SK-N-SH (cell line): ENCODE data around the gene TUBA4A. TPM values are rescaled to one million over a fixed set of nuclear protein-coding genes. Genes with fewer than 3 reads are reported as not detected.

Experiments
- CTCF ChIA-PET: fragments of 300-600, 350-600 bp; formaldehyde crosslinking; extraction: SDS; loops from one replicate; lab custom pipeline; 2021; lab: Yijun Ruan, JAX
- POLR2A ChIA-PET: fragments of 350-600 bp; sonication (Branson Sonifier 250); formaldehyde crosslinking; extraction: SDS; loops from one replicate; lab custom pipeline; 2020; ENCODE audit warnings: antibody characterized with exemption, inconsistent platforms; lab: Yijun Ruan, JAX
- DNase-seq: peaks from one replicate; pipeline ENCODE4 v3.0.0; 2012
- H2AFZ ChIP-seq: fragments of 200-600 bp; sonication (generic); 2 replicates; pipeline ENCODE4 v1.8.1; 2016; ENCODE audit warnings: antibody characterized with exemption, mild to moderate bottlenecking, low read depth
- H3F3A ChIP-seq: fragments of 200-600 bp; sonication (generic); replicated peaks from 2 replicates; pipeline ENCODE3; 2016; ENCODE audit warnings: antibody characterized with exemption, mild to moderate bottlenecking; ENCODE audit not compliant: insufficient read depth
- H3K27ac ChIP-seq, 2 experiments: fragments of 200-500 bp in 1 of 2; fragments of 200-600 bp in 1 of 2; sonication (Bioruptor generic) in 1 of 2; sonication (generic), shearing (Covaris generic) in 1 of 2; 2 replicates each; pipeline versions ENCODE4 v1.5.1 to v1.6.1; 2014 to 2016; ENCODE audit warnings: low read depth in 2 of 2, inconsistent platforms in 1 of 2, low read length in 1 of 2, mild to moderate bottlenecking in 1 of 2, mixed read lengths in 1 of 2
- H3K27me3 ChIP-seq: fragments of 200-600 bp; sonication (generic), shearing (Covaris generic); 2 replicates; pipeline ENCODE4 v1.6.1; 2016; ENCODE audit warnings: mixed run types; ENCODE audit not compliant: insufficient read depth
- H3K36me3 ChIP-seq, 2 experiments: fragments of 200-500 bp in 1 of 2; fragments of 200-600 bp in 1 of 2; sonication (Bioruptor generic) in 1 of 2; sonication (generic) in 1 of 2; replicated peaks in 1 of 2; 2 replicates each; pipeline versions ENCODE3 to v1.5.1; 2014 to 2016; ENCODE audit warnings: low read length in 1 of 2, mild to moderate bottlenecking in 1 of 2; ENCODE audit not compliant: insufficient read depth in 2 of 2, control insufficient read depth in 1 of 2
- H3K4me1 ChIP-seq, 2 experiments: fragments of 200-500 bp in 1 of 2; fragments of 200-600 bp in 1 of 2; sonication (Bioruptor generic) in 1 of 2; sonication (generic), shearing (Covaris generic) in 1 of 2; 2 replicates each; pipeline versions ENCODE4 v1.5.1 to v1.6.1; 2014 to 2016; ENCODE audit warnings: low read depth in 1 of 2, low read length in 1 of 2, mixed run types in 1 of 2; ENCODE audit not compliant: insufficient read depth in 2 of 2, control insufficient read depth in 1 of 2
- H3K4me2 ChIP-seq: fragments of 200-600 bp; sonication (generic), shearing (Covaris generic); 2 replicates; pipeline ENCODE4 v1.6.1; 2017; ENCODE audit warnings: mixed run types
- H3K4me3 ChIP-seq, 2 experiments: fragments of 200-500 bp in 1 of 2; fragments of 200-600 bp in 1 of 2; sonication (Bioruptor generic) in 1 of 2; sonication (generic), shearing (Covaris generic) in 1 of 2; 2 replicates each; pipeline versions ENCODE4 v1.5.1 to v1.8.1; 2014 to 2016; ENCODE audit warnings: low read depth in 2 of 2, inconsistent platforms in 1 of 2, low read length in 1 of 2, mild to moderate bottlenecking in 1 of 2, mixed read lengths in 1 of 2, moderate library complexity in 1 of 2
- H3K79me2 ChIP-seq: fragments of 200-600 bp; sonication (generic); 2 replicates; pipeline ENCODE4 v1.8.1; 2017; ENCODE audit warnings: mild to moderate bottlenecking; ENCODE audit not compliant: insufficient read depth
- H3K9ac ChIP-seq: fragments of 200-600 bp; sonication (generic); 2 replicates; pipeline ENCODE4 v1.6.1; 2017; ENCODE audit warnings: mixed run types
- H3K9me2 ChIP-seq: fragments of 200-600 bp; sonication (generic); 2 replicates; pipeline ENCODE4 v1.6.1; 2017; ENCODE audit warnings: mixed run types
- H3K9me3 ChIP-seq: fragments of 200-600 bp; sonication (generic); 2 replicates; pipeline ENCODE4 v1.6.1; 2017; ENCODE audit warnings: mixed run types, mild to moderate bottlenecking, moderate library complexity
- H4K20me1 ChIP-seq: fragments of 200-600 bp; sonication (generic); 2 replicates; pipeline ENCODE4 v1.6.1; 2017; ENCODE audit warnings: mild to moderate bottlenecking, mixed run types; ENCODE audit not compliant: insufficient read depth
- EP300 ChIP-seq, 2 experiments: IDR thresholded peaks; 2 replicates each; pipeline versions ENCODE4 v1.4.0 to v1.6.1; 2012; ENCODE audit warnings: borderline replicate concordance in 1 of 2, low read depth in 1 of 2, low read length in 1 of 2
- EZH2phosphoT487 ChIP-seq: fragments of 200-600 bp; sonication (generic); IDR thresholded peaks from 2 replicates; pipeline ENCODE4 v1.6.1; 2017; ENCODE audit warnings: low read depth, mixed run types, mild to moderate bottlenecking, antibody characterized with exemption, moderate library complexity, borderline replicate concordance
- FOSL2 ChIP-seq: IDR thresholded peaks from 2 replicates; pipeline ENCODE4 v1.4.0; 2012; ENCODE audit warnings: low read depth, mild to moderate bottlenecking, moderate library complexity, borderline replicate concordance
- FOXJ3 ChIP-seq: sonication (generic); formaldehyde crosslinking; IDR thresholded peaks from 2 replicates; pipeline ENCODE4 v1.5.1; 2020; ENCODE audit warnings: mild to moderate bottlenecking, missing genetic modification reagents
- FOXM1 ChIP-seq: IDR thresholded peaks from 2 replicates; pipeline ENCODE4 v1.4.0; 2012; ENCODE audit warnings: low read depth, mild to moderate bottlenecking
- GABPA ChIP-seq: IDR thresholded peaks from 2 replicates; pipeline ENCODE4 v1.4.0; 2012; ENCODE audit warnings: low read depth, mild to moderate bottlenecking
- MEF2A ChIP-seq: IDR thresholded peaks from 2 replicates; pipeline ENCODE4 v1.4.0; 2012; ENCODE audit warnings: low read depth, borderline replicate concordance
- MXI1 ChIP-seq: IDR thresholded peaks from 2 replicates; pipeline ENCODE4 v1.6.1; 2012; ENCODE audit warnings: mild to moderate bottlenecking, low read depth, low read length, improper control_type of control experiment
- NRF1 ChIP-seq: IDR thresholded peaks from 2 replicates; pipeline ENCODE4 v1.6.1; 2012; ENCODE audit warnings: low read depth, mild to moderate bottlenecking, low read length
- POLR2AphosphoS5 ChIP-seq: IDR thresholded peaks from 2 replicates; pipeline ENCODE4 v1.6.1; 2012; ENCODE audit warnings: low read depth, low read length
- RCOR1 ChIP-seq: fragments of 150-350 bp; IDR thresholded peaks from 2 replicates; pipeline ENCODE4 v1.6.1; 2017; ENCODE audit warnings: antibody characterized with exemption, low read length
- SIN3A ChIP-seq: IDR thresholded peaks from 2 replicates; pipeline ENCODE4 v1.6.1; 2012; ENCODE audit warnings: low read depth, mild to moderate bottlenecking, low read length, moderate library complexity, borderline replicate concordance
- TCF12 ChIP-seq: IDR thresholded peaks from 2 replicates; pipeline ENCODE4 v1.4.0; 2012
- YY1 ChIP-seq: IDR thresholded peaks from 2 replicates; pipeline ENCODE4 v1.4.0; 2012; ENCODE audit warnings: low read depth, mild to moderate bottlenecking
- WGBS: methylation state at CpG from one replicate; pipeline ENCODE4 v1.1.6; 2017; ENCODE audit warnings: low lambda C conversion rate; 5-methylcytosine and 5-hydroxymethylcytosine counted together
- polyA plus RNA-seq, 3 experiments: library from polyadenylated mRNA; depleted of rRNA; stranded (reverse); fragments of >200 nt; gene quantifications; 2 replicates each; pipeline ENCODE4 v1.2.3, GENCODE V29; 2012
- TF ChIP-seq, protein P1 (sequence below): IDR thresholded peaks from 2 replicates; pipeline ENCODE4 v1.4.0; 2012; ENCODE audit warnings: low read depth, borderline replicate concordance
- TF ChIP-seq, protein P2 (sequence below): fragments of 200-600 bp; sonication (generic); IDR thresholded peaks from 2 replicates; pipeline ENCODE4 v1.6.1; 2017; ENCODE audit warnings: antibody characterized with exemption, mild to moderate bottlenecking, moderate library complexity
- TF ChIP-seq, protein P3 (sequence below): IDR thresholded peaks from 2 replicates; pipeline ENCODE4; 2012
- TF ChIP-seq, protein P4 (sequence below): IDR thresholded peaks from 2 replicates; pipeline ENCODE4 v1.4.0; 2012; ENCODE audit warnings: low read depth, borderline replicate concordance

Gene TUBA4A
- polyA plus RNA-seq, 1 of the 3 experiments (the other 2 are of a cell fraction): 6.2 TPM

DNA sequence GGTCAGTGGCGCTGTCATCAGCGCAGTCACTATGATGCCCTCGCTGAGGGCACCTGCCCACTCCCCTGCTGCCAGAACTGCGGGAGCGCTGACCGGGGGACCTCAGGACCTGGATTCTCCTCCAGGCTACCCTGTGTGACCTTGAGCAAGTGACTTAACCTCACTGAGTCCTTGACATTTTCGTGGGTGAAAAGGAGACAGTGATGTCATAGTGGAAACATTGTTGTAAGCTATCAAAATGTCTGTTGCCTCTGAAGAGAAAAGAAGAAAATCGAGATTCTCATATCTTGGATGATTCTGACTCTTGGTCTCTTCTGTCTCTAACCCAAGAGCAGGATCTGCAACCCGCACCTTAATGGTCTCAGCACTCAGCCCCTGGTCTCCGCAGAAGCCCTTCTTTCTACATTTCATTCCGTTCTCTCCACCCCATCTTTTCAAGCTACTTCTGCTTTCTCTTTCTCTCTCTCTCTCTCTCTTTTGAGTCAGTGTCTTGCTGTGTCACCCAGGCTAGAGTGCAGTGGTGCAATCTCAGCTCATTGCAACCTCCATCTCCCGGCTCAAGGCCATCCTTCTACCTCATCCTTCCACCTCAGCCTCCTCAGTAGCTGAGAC, 978 bp upstream of the TUBA4A start:
- 52% methylated on average over 6 of the region's 12 CpGs for whole genome bisulfite sequencing
- peaks cover 10 to 16% of the 10 kb centered on the region in 2 experiments; a peak in 3 of 4 replicates for H3K4me1 ChIP-seq
- peaks cover 4% of the 10 kb centered on the region for H3F3A ChIP-seq
- ChIA-PET CTCF (interaction anchor here (0.8 to 5.5 kb wide), 13 partner anchors 11 to 274 kb away, joined by 3 to 44 read pairs (median 4); partner anchors contain the start of gene DNAJB2), POLR2A (interaction anchor here (2.6 kb wide), 1 partner anchor 10 kb away, joined by 15 read pairs; the partner anchor contains the start of genes GLB1L and STK16)
- H3K4me2 ChIP-seq: peak overlapping the region; percentile 97
- peak overlapping the region; percentile 53 to 60 for H3K4me3 ChIP-seq
- H3K27ac ChIP-seq: no peak overlapping the region
- no peaks in the 10 kb centered on the region for H3K36me3 ChIP-seq
- 0 out of 2 replicates have a peak overlapping the region, but pooled peaks have one; percentile 82 for H2AFZ ChIP-seq
- H4K20me1 ChIP-seq: no peaks in the 10 kb centered on the region
- H3K9ac ChIP-seq: no peak overlapping the region
- H3K79me2 ChIP-seq: no peaks in the 10 kb centered on the region
- no peaks in the 10 kb centered on the region for H3K9me2 ChIP-seq
- no peaks in the 10 kb centered on the region for H3K9me3 ChIP-seq
- DNase-seq: no peak
- TF ChIP-seq, protein P1, sequence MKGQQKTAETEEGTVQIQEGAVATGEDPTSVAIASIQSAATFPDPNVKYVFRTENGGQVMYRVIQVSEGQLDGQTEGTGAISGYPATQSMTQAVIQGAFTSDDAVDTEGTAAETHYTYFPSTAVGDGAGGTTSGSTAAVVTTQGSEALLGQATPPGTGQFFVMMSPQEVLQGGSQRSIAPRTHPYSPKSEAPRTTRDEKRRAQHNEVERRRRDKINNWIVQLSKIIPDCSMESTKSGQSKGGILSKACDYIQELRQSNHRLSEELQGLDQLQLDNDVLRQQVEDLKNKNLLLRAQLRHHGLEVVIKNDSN: no peak
- TF ChIP-seq FOSL2: no peak
- TF ChIP-seq NRF1: no peak
- TF ChIP-seq, protein P2, sequence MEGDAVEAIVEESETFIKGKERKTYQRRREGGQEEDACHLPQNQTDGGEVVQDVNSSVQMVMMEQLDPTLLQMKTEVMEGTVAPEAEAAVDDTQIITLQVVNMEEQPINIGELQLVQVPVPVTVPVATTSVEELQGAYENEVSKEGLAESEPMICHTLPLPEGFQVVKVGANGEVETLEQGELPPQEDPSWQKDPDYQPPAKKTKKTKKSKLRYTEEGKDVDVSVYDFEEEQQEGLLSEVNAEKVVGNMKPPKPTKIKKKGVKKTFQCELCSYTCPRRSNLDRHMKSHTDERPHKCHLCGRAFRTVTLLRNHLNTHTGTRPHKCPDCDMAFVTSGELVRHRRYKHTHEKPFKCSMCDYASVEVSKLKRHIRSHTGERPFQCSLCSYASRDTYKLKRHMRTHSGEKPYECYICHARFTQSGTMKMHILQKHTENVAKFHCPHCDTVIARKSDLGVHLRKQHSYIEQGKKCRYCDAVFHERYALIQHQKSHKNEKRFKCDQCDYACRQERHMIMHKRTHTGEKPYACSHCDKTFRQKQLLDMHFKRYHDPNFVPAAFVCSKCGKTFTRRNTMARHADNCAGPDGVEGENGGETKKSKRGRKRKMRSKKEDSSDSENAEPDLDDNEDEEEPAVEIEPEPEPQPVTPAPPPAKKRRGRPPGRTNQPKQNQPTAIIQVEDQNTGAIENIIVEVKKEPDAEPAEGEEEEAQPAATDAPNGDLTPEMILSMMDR: no peak
- TF ChIP-seq RCOR1: no peak
- TF ChIP-seq TCF12: no peak
- TF ChIP-seq FOXM1: no peak
- no peak for TF ChIP-seq YY1
- TF ChIP-seq, protein P3, sequence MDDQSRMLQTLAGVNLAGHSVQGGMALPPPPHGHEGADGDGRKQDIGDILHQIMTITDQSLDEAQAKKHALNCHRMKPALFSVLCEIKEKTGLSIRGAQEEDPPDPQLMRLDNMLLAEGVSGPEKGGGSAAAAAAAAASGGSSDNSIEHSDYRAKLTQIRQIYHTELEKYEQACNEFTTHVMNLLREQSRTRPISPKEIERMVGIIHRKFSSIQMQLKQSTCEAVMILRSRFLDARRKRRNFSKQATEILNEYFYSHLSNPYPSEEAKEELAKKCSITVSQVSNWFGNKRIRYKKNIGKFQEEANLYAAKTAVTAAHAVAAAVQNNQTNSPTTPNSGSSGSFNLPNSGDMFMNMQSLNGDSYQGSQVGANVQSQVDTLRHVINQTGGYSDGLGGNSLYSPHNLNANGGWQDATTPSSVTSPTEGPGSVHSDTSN: no peak
- no peak for TF ChIP-seq SIN3A
- TF ChIP-seq FOXJ3 (CRISPR knock-in tag): no peak
- TF ChIP-seq, protein P4, sequence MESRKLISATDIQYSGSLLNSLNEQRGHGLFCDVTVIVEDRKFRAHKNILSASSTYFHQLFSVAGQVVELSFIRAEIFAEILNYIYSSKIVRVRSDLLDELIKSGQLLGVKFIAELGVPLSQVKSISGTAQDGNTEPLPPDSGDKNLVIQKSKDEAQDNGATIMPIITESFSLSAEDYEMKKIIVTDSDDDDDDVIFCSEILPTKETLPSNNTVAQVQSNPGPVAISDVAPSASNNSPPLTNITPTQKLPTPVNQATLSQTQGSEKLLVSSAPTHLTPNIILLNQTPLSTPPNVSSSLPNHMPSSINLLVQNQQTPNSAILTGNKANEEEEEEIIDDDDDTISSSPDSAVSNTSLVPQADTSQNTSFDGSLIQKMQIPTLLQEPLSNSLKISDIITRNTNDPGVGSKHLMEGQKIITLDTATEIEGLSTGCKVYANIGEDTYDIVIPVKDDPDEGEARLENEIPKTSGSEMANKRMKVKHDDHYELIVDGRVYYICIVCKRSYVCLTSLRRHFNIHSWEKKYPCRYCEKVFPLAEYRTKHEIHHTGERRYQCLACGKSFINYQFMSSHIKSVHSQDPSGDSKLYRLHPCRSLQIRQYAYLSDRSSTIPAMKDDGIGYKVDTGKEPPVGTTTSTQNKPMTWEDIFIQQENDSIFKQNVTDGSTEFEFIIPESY: no peak
- no peak for TF ChIP-seq GABPA
- no peak for TF ChIP-seq POLR2AphosphoS5
- TF ChIP-seq EZH2phosphoT487: no peak
- no peak for TF ChIP-seq MXI1
- TF ChIP-seq EP300 (IDR thresholded peaks at IDR 0.05; ENCODE audit: borderline replicate concordance in 1 of 2, low read depth in 1 of 2, low read length in 1 of 2): no peak
- TF ChIP-seq MEF2A: no peak
- peaks cover 40% of the 10 kb centered on the region for H3K27me3 ChIP-seq
